A549 (cell line): ENCODE data around the gene TRIM15.

Experiments used
- TF ChIP-seq, protein P1 (sequence below): fragments of >200 bp; sonication (Bioruptor Twin); formaldehyde crosslinking; IDR thresholded peaks from 3 replicates; pipeline ENCODE4 v1.5.1; 2016
- TF ChIP-seq, protein P2 (sequence below): IDR thresholded peaks from 2 replicates; pipeline ENCODE4 v1.6.1; 2012

DNA sequence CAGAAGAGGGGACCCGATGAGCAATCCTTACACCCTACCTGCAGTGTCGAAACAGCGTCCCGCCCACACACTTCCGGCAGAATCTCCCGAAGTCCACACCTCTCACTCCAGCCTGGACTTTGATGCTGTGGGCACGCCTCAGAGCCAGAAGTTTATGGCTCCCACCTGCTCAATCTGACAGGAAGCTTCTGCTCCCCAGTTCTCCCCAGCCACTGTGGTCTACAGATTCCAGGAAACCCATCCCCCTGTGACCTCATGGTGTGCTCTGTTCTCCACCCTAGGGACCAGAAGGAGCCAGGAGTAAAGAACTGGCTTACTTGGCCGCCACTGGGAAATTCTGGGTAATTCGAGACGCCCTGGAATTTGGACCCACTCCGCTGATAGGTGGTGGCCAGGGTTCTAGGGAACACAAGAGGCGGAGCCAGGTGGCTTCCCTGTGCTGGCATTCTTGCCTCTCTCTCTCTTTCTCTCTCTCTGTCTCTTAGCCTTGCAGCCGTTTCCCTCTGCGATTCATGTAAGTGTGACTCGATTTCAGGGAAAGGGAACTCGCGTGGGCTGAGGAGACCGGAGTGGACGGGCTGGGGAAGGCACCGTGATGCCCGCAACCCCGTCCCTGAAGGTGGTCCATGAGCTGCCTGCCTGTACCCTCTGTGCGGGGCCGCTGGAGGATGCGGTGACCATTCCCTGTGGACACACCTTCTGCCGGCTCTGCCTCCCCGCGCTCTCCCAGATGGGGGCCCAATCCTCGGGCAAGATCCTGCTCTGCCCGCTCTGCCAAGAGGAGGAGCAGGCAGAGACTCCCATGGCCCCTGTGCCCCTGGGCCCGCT lies at the start of gene TRIM15:
- TF ChIP-seq, protein P1, sequence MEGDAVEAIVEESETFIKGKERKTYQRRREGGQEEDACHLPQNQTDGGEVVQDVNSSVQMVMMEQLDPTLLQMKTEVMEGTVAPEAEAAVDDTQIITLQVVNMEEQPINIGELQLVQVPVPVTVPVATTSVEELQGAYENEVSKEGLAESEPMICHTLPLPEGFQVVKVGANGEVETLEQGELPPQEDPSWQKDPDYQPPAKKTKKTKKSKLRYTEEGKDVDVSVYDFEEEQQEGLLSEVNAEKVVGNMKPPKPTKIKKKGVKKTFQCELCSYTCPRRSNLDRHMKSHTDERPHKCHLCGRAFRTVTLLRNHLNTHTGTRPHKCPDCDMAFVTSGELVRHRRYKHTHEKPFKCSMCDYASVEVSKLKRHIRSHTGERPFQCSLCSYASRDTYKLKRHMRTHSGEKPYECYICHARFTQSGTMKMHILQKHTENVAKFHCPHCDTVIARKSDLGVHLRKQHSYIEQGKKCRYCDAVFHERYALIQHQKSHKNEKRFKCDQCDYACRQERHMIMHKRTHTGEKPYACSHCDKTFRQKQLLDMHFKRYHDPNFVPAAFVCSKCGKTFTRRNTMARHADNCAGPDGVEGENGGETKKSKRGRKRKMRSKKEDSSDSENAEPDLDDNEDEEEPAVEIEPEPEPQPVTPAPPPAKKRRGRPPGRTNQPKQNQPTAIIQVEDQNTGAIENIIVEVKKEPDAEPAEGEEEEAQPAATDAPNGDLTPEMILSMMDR, result no peak
- TF ChIP-seq, protein P2, sequence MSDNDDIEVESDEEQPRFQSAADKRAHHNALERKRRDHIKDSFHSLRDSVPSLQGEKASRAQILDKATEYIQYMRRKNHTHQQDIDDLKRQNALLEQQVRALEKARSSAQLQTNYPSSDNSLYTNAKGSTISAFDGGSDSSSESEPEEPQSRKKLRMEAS, result no peak
